ENCODE data around the gene CHI3L2. TPM values are rescaled to one million over a fixed set of nuclear protein-coding genes. Genes with fewer than 3 reads are reported as not detected.

The CHI3L2 gene
- total RNA-seq, 2 donors from 2014 or later = 0.40 to 1.2 TPM

DNA sequence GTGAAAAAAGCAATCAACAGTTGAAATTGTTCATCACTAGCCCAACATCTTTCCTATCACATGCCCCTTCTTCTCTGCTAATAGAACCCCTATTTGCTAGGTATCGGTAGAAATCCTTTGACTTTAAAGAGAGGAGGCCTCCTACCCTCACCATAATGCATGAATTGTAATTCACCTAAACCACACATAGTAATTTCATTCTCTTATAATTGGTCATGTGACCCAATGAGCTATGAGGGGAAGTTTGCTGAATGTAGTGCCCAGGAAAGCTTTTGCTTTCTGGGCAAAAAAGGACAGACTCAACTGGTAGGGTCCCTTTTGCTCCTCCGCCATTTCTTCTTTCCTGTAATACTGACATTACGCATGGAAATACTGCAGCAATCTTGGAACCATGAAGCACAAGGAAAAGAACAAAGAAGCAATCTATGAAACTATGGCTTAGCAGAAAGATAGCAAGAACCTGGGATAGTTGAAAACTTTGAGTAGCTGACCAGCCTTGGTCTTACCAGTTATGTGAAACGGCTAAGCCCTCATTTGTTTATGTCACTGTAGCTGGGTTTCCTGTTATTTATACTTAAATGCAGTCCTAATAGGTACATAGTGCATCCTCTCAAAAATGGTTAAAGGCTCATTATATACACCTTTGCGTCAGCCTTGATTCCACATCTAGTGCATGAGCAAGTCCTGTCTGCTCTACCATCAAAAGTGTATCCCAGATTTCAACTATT lies 10.2 kb upstream of the CHI3L2 start:
- intact Hi-C loops (cut with DNase I, micrococcal nuclease) = no loop called here
- DNase-seq (no peak), ATAC-seq (no peak)

- intact Hi-C loops (cut with DNase I, micrococcal nuclease) = no loop called here
- no peak for DNase-seq
- ATAC-seq = no peak
Observed at GRCh38 chr1:111218701-111219556, 8.6 kb upstream of the CHI3L2 start.

- intact Hi-C loops (cut with DNase I, micrococcal nuclease) = loop anchor here in 1 of 2 donors (5.0 to 10.0 kb wide), 2 partner anchors 183 to 545 kb away; no protein-coding TSS in a partner anchor
- ATAC-seq (no peak), DNase-seq (no peak)
Observed at GRCh38 chr1:111219557-111220286, 7.8 kb upstream of the CHI3L2 start.

- ATAC-seq (no peak), DNase-seq (no peak)
- intact Hi-C loops (cut with DNase I, micrococcal nuclease) = loop anchor here in 1 of 2 donors (5.0 to 10.0 kb wide), 2 partner anchors 182 to 544 kb away; no protein-coding TSS in a partner anchor
Observed at GRCh38 chr1:111220302-111220890, 7.1 kb upstream of the CHI3L2 start.

DNA sequence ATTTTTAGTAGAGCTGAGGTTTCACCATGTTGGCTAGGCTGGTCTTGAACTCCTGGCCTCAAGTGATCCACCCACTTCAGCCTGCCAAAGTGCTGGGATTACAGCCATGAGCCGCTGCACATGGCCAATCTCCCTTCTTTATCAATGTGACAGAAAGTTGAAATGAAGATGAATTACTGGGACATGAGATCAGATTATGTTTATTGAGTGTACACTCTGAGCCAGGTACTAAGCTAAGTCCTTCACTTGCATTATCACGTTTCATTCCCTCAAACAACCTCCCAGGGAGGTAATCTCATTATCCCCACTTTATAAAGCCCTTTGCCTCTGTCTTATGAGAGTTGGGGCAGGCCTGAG lies 6.3 kb upstream of the CHI3L2 start:
- DNase-seq (no peak), ATAC-seq (no peak)
- intact Hi-C loops (cut with DNase I, micrococcal nuclease) = loop anchor here in 1 of 2 donors (5.0 to 10.0 kb wide), 2 partner anchors 181 to 544 kb away; no protein-coding TSS in a partner anchor

- intact Hi-C loops (cut with DNase I, micrococcal nuclease) = loop anchor here in 1 of 2 donors (5.0 to 10.0 kb wide), 2 partner anchors 181 to 543 kb away; no protein-coding TSS in a partner anchor
- ATAC-seq = peak; percentile 15
- no peak for DNase-seq
Observed at GRCh38 chr1:111221633-111222291, 5.8 kb upstream of the CHI3L2 start.

- ATAC-seq = peak; percentile 92
- intact Hi-C loops (cut with DNase I, micrococcal nuclease) = loop anchor here in 1 of 2 donors (5.0 to 10.0 kb wide), 2 partner anchors 180 to 542 kb away; no protein-coding TSS in a partner anchor
- DNase-seq = peak; percentile 65 to 83
Observed at GRCh38 chr1:111222308-111223125, 5.0 kb upstream of the CHI3L2 start.

GRCh38 chr1:111223126-111223685 lies 4.3 kb upstream of the CHI3L2 start:
- no peak for DNase-seq
- ATAC-seq = no peak
- intact Hi-C loops (cut with DNase I, micrococcal nuclease) = loop anchor here in 1 of 2 donors (5.0 to 10.0 kb wide), 2 partner anchors 179 to 542 kb away; no protein-coding TSS in a partner anchor

DNA sequence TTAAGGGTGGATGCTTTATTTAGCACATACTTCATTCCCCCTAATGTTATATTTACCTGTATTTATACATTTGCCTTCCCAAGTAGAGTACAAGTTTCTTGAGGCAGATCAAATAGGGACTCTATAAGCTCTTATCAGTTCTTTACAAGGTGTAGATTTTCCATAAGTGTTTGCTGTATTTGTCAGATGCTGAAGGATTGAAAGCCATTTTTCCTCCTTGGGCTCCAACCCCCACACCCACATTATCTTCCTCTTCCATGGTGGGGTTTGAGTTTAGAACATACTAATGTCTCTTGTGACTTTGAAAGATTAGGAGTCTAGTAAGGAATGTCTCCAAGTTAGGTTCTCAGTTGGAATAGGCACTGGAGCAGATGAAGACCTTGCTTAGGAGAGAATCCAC lies 2.4 kb upstream of the CHI3L2 start:
- no peak for ATAC-seq
- no peak for DNase-seq
- intact Hi-C loops (cut with DNase I, micrococcal nuclease) = loop anchor here in 1 of 2 donors (10.0 kb wide), 1 partner anchor 540 kb away; no protein-coding TSS in a partner anchor

DNA sequence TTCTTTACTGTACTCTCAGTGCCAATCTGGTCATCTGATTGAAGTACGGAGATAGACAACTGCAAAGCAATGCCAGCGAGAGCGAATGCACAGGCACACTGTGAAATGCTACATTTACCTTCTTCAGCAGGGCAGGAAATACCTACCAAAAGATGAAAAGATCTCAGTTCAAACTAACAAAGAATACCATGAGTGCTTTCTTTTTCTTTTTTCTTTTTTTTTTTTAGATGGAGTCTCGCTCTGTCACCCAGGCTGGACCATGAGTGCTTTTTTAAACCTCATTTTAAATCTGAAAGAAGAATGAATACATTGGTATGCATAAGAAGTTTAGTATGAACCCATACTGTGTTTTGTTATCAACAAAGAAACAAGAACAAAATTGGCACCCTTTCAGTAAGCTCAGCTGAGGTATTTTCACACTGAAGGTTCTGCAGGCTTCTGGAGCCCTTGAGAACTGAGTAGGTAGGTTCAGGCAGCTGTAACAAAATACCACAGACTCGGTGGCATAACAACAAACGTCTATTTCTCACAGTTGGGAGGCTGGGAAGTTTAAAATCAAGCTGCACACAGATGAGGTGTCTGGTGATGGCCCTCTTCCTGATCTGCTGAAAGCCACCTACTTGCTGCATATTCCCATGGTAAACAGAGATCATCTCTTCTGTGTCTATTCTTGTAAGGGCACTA lies 1.7 kb upstream of the CHI3L2 start:
- intact Hi-C loops (cut with DNase I, micrococcal nuclease) = loop anchor here in 1 of 2 donors (10.0 kb wide), 1 partner anchor 539 kb away; no protein-coding TSS in a partner anchor
- DNase-seq = no peak

GRCh38 chr1:111227851-111228747 lies 586 bp downstream of the CHI3L2 start:
- no peak for DNase-seq
- intact Hi-C loops (cut with DNase I, micrococcal nuclease) = loop anchor here in 1 of 2 donors (10.0 kb wide), 1 partner anchor 537 kb away; no protein-coding TSS in a partner anchor
- no peak for ATAC-seq

More for the DNA sequence above, 1.7 kb upstream of the CHI3L2 start:
- no peak for ATAC-seq

DNA sequence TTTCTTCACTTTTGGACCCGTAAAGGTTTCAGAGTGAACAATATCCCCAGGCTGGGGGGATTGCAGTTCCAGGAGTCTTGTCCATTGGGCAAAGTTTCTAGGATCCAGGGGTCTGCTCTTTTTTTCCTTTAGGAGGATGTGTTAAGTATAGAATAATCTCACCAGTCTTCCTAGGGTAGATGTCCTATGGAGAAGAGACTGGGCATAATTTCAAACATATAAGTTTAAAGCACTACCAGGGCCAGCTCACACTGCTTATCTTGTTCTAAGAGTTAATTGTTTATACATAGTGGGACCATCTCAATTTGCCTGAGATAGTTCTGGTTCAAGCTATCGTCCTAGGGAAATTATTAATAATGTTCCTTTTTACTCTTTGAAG lies 1.2 kb downstream of the CHI3L2 start:
- ATAC-seq (no peak), DNase-seq (no peak)
- intact Hi-C loops (cut with DNase I, micrococcal nuclease) = loop anchor here in 1 of 2 donors (10.0 kb wide), 1 partner anchor 536 kb away; no protein-coding TSS in a partner anchor

DNA sequence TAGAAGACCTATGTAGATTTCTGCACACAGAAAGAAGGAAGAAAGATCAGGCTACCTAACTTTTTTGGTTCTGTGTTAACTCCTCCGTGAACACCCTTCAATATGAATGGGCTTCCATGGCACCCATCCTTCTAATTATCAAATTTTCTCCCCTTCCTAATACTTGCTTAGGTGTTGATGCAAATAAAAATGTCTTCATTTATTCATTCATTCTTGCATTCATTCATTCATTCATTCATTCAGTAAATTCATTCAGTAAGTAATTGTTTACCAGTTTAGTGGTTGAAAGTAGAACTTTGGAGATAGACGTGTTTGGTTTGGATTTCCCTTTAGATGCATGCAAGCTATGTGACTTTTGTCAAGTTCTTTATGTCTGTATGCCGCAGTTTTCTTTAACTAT lies 4.6 kb downstream of the CHI3L2 start:
- ATAC-seq = no peak
- intact Hi-C loops (cut with DNase I, micrococcal nuclease) = no loop called here
- DNase-seq = no peak

DNA sequence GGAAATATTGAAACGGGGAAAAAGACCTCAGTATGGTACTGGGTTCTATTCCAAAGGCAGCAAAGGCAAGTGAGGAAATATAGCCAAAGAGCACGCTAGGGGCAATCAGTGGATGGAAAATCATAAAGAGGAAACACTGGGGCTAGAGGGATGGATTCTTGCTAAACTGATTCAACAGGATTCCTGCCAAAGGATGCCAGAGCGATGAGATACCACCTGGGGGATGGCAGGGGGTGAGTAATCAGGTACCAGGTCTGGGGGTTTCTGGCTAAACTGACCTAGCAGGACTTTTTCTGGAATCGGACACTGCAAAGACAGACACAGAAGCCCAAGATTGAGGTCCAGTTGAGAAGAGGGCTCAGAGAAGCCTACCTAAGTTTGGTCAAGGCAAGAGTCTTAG lies 6.7 kb downstream of the CHI3L2 start:
- DNase-seq (no peak), ATAC-seq (no peak)
- intact Hi-C loops (cut with DNase I, micrococcal nuclease) = no loop called here

DNA sequence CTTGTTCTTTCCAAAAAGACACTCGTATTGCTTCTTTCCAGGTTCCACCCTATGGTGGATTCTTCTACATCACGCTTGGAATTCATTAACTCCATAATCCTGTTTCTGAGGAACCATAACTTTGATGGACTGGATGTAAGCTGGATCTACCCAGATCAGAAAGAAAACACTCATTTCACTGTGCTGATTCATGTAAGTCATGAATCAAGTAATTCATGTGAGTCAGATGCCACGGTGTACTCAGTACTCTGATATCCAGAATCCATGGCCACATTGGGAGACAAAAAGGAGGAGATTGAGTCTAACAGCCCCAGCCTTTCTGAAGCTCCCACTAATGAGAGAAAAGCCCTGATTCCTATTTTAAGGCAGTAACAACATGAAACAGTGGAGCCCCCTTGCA lies 7.4 kb downstream of the CHI3L2 start:
- DNase-seq (no peak), ATAC-seq (no peak)
- intact Hi-C loops (cut with DNase I, micrococcal nuclease) = no loop called here
